Cerebellar cortex (tissue), 1 donor: ENCODE data around the gene IL12RB1.

Experiments
- DNase-seq: peaks from one replicate; pipeline ENCODE4 v3.0.0-alpha.2; 2015; ENCODE audit warnings: low spot score

The IL12RB1 gene

GRCh38 chr19:18086590-18087138 lies at the start of gene IL12RB1:
Gene IL12RB1 (minus strand): TSS chr19:18086934. CDS start chr19:18086823, 111 bp downstream.
- DNase-seq = no peak

- no peak for DNase-seq
Observed at GRCh38 chr19:18135712-18136584, 49.2 kb upstream of the IL12RB1 start.

- DNase-seq = no peak
Observed at GRCh38 chr19:18131841-18132596, 45.3 kb upstream of the IL12RB1 start.

GRCh38 chr19:18130523-18131242 lies 43.9 kb upstream of the IL12RB1 start:
- DNase-seq = no peak

- DNase-seq = no peak
Observed at GRCh38 chr19:18128805-18129204, 42.1 kb upstream of the IL12RB1 start.

- DNase-seq = no peak
Observed at GRCh38 chr19:18128044-18128443, 41.3 kb upstream of the IL12RB1 start.

- no peak for DNase-seq
Observed at GRCh38 chr19:18126097-18126496, 39.4 kb upstream of the IL12RB1 start.

GRCh38 chr19:18123819-18124218 lies 37.1 kb upstream of the IL12RB1 start:
- DNase-seq = no peak

- DNase-seq = no peak
Observed at GRCh38 chr19:18122860-18123795, 36.4 kb upstream of the IL12RB1 start.

- no peak for DNase-seq
Observed at GRCh38 chr19:18122424-18122823, 35.7 kb upstream of the IL12RB1 start.

GRCh38 chr19:18121166-18121565 lies 34.4 kb upstream of the IL12RB1 start:
- DNase-seq = no peak

GRCh38 chr19:18120127-18120526 lies 33.4 kb upstream of the IL12RB1 start:
- DNase-seq = no peak

GRCh38 chr19:18119717-18120105 lies 33.0 kb upstream of the IL12RB1 start:
- DNase-seq = no peak

- no peak for DNase-seq
Observed at GRCh38 chr19:18119013-18119716, 32.4 kb upstream of the IL12RB1 start.

GRCh38 chr19:18118420-18119012 lies 31.8 kb upstream of the IL12RB1 start:
- no peak for DNase-seq

- DNase-seq = peak; percentile 68
Observed at GRCh38 chr19:18117692-18118378, 31.1 kb upstream of the IL12RB1 start.

GRCh38 chr19:18117364-18117691 lies 30.6 kb upstream of the IL12RB1 start:
- no peak for DNase-seq

- no peak for DNase-seq
Observed at GRCh38 chr19:18114483-18114882, 27.7 kb upstream of the IL12RB1 start.

- DNase-seq = no peak
Observed at GRCh38 chr19:18113827-18114226, 27.1 kb upstream of the IL12RB1 start.
